DMS114 treated with DMSO at 0.1 percent for 48 hours (cell line): ENCODE measurements around the gene CASP9.
"Not testable (repeated sequence)": the region's sequence is repeated elsewhere in the genome, so short reads cannot be mapped to it uniquely, and the experiment has no call there.

Source experiments
- DNase-seq: peaks from one replicate; lab custom pipeline; 2025; ENCODE audit not compliant: unreplicated experiment; lab: John Stamatoyannopoulos, UW

CASP9 gene

GRCh38 chr1:15471067-15471466 is 52.9 kb downstream of the CASP9 start:
- DNase-seq = not testable (repeated sequence)

- DNase-seq = not testable (repeated sequence)
These were observed 54.1 kb downstream of the CASP9 start for GRCh38 chr1:15469821-15470448.

GRCh38 chr1:15469361-15469760 is 54.7 kb downstream of the CASP9 start:
- DNase-seq = no peak

- no peak for DNase-seq
These were observed 55.9 kb downstream of the CASP9 start for GRCh38 chr1:15468145-15468544.

GRCh38 chr1:15466955-15467625 is 56.9 kb downstream of the CASP9 start:
- DNase-seq = not testable (repeated sequence)

GRCh38 chr1:15465674-15466073 is 58.3 kb downstream of the CASP9 start:
- DNase-seq = no peak

- DNase-seq = not testable (repeated sequence)
These were observed 60.1 kb downstream of the CASP9 start for GRCh38 chr1:15463926-15464322.

GRCh38 chr1:15463064-15463800 is 60.8 kb downstream of the CASP9 start:
- not testable (repeated sequence) for DNase-seq

- DNase-seq = no peak
These were observed 63.3 kb downstream of the CASP9 start for GRCh38 chr1:15460708-15461095.

GRCh38 chr1:15459771-15460707 is 64.0 kb downstream of the CASP9 start:
- no peak for DNase-seq

GRCh38 chr1:15458388-15458787 is 65.6 kb downstream of the CASP9 start:
- DNase-seq = not testable (repeated sequence)

GRCh38 chr1:15457585-15457984 is 66.4 kb downstream of the CASP9 start:
- DNase-seq = no peak

- no peak for DNase-seq
These were observed 67.6 kb downstream of the CASP9 start, which contains the start of gene CELA2A for GRCh38 chr1:15456313-15456954. CELA2A (plus strand) TSS chr1:15456732; CDS start chr1:15456754, 22 bp downstream.

GRCh38 chr1:15455522-15455921 is 68.5 kb downstream of the CASP9 start:
- DNase-seq = no peak

GRCh38 chr1:15454256-15454655 is 69.8 kb downstream of the CASP9 start:
- no peak for DNase-seq

GRCh38 chr1:15453734-15454133 is 70.3 kb downstream of the CASP9 start:
- DNase-seq = no peak

- DNase-seq = no peak
These were observed 71.0 kb downstream of the CASP9 start for GRCh38 chr1:15452866-15453571.

GRCh38 chr1:15452216-15452615 is 71.8 kb downstream of the CASP9 start:
- no peak for DNase-seq

GRCh38 chr1:15451014-15451722 is 72.8 kb downstream of the CASP9 start:
- DNase-seq = no peak
